Prostate gland (tissue), 2 donors: ENCODE measurements around the gene ASGR1. TPM values are rescaled to one million over a fixed set of nuclear protein-coding genes. Genes with fewer than 3 reads are reported as not detected.

ENCODE experiments used
- DNase-seq: peaks from one replicate; pipeline ENCODE4 v3.0.0-alpha.2; 2019; ENCODE audit warnings: low spot score
- H3K27ac ChIP-seq, 2 donors: fragments of 200-600 bp; sonication (generic); 2 replicates each; pipeline ENCODE4 v1.5.1; 2017 to 2019
- H3K27me3 ChIP-seq: fragments of 200-600 bp; sonication (generic); replicated peaks from 2 replicates; pipeline ENCODE4 v1.5.1; 2019; ENCODE audit not compliant: insufficient read depth
- H3K36me3 ChIP-seq, 2 donors: fragments of 200-600 bp; sonication (generic); 1 replicate in 1 of 2; 2 replicates in 1 of 2; pipeline versions ENCODE4 v1.5.1 to v1.8.1; 2017 to 2019
- H3K4me1 ChIP-seq: fragments of 200-600 bp; sonication (generic); replicated peaks from 2 replicates; pipeline ENCODE4 v1.5.1; 2019
- H3K4me3 ChIP-seq, 2 donors: fragments of 200-600 bp; sonication (generic); 2 replicates each; pipeline ENCODE4 v1.5.1; 2017 to 2019
- H3K9me3 ChIP-seq: fragments of 200-600 bp; sonication (generic); 2 replicates; pipeline ENCODE4 v1.5.1; 2017
- POLR2A ChIP-seq: fragments of 450-650 bp; IDR thresholded peaks from one replicate; pipeline ENCODE4 v1.6.1; 2016; ENCODE audit warnings: antibody characterized with exemption, mild to moderate bottlenecking
- POLR2AphosphoS5 ChIP-seq: sonication (generic); formaldehyde crosslinking; IDR thresholded peaks from one replicate; pipeline ENCODE4 v1.6.1; 2017; ENCODE audit warnings: antibody characterized with exemption
- WGBS: methylation state at CpG from one replicate; pipeline ENCODE4 v1.1.5; 2018; 5-methylcytosine and 5-hydroxymethylcytosine counted together
- intact Hi-C: fragments of 100-400 bp; cut with DNase I; formaldehyde crosslinking; loops from one replicate; pipeline ENCODE4 v1.14.2; 2022
- total RNA-seq, 2 donors: library from RNA; depleted of rRNA; stranded (reverse); fragments of >200 nt; gene quantifications; one replicate each; pipeline ENCODE4 v1.1.0, GENCODE V29; 2016
- TF ChIP-seq, protein P1 (sequence below), 4 experiments: fragments of 200-600 bp in 2 of 4; fragments of 450-650 bp in 2 of 4; sonication (generic) in 2 of 4; IDR thresholded peaks; 1 replicate in 3 of 4; 2 replicates in 1 of 4; pipeline ENCODE4 v1.5.1; 2016 to 2019; ENCODE audit warnings: antibody characterized with exemption in 4 of 4, mild to moderate bottlenecking in 2 of 4, moderate library complexity in 2 of 4

Gene ASGR1
- total RNA-seq, 2 donors from 2014 or later, result 0.50 to 9.4 TPM

DNA sequence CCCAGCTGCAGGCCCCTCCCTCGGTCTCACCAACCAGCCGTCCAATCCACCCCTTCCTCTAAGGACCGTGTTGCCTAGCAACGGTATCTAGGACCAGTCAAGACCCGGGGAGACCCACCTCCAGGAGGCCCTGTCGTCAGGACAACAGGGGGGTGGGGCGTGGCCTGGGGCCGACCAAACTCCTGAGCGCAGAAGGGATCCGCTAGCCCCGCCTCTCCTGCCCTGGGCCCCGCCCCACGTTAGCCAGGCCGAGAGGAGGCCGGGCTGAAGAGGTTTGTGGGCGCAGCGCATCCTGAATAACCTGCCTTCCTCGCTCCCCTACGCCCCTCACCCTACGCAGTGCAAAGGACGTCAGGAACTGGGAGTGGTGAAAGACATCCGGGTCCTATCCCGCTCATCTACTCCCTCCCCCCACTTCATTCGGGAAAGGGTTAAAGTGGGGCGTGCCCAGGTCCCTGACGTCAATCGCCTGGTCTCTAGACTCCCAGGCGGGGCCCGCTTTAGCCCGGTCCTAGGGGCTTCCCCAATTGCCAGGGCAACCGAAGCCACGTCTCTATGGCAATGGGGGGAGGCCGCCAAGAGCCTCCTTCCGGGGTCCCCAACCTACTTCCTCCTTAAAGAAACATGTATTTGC, 25.8 kb upstream of the ASGR1 start:
- no peaks in the 10 kb centered on the region for H3K27me3 ChIP-seq
- intact Hi-C loops, result no loop called here
- no peaks in the 10 kb centered on the region for H3K4me1 ChIP-seq
- no peaks in the 10 kb centered on the region for H3K36me3 ChIP-seq
- TF ChIP-seq POLR2A (peak; percentile 13), POLR2AphosphoS5 (peak; percentile 59)
- TF ChIP-seq, protein P1, sequence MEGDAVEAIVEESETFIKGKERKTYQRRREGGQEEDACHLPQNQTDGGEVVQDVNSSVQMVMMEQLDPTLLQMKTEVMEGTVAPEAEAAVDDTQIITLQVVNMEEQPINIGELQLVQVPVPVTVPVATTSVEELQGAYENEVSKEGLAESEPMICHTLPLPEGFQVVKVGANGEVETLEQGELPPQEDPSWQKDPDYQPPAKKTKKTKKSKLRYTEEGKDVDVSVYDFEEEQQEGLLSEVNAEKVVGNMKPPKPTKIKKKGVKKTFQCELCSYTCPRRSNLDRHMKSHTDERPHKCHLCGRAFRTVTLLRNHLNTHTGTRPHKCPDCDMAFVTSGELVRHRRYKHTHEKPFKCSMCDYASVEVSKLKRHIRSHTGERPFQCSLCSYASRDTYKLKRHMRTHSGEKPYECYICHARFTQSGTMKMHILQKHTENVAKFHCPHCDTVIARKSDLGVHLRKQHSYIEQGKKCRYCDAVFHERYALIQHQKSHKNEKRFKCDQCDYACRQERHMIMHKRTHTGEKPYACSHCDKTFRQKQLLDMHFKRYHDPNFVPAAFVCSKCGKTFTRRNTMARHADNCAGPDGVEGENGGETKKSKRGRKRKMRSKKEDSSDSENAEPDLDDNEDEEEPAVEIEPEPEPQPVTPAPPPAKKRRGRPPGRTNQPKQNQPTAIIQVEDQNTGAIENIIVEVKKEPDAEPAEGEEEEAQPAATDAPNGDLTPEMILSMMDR (IDR thresholded peaks at IDR 0.05), result no peak
- no peak for DNase-seq
- no peaks in the 10 kb centered on the region for H3K9me3 ChIP-seq
- H3K27ac ChIP-seq, result peak overlapping the region; percentile 20 to 60
- 2% methylated on average over 31 of the region's 34 CpGs for WGBS
- H3K4me3 ChIP-seq, result peak overlapping the region; percentile 29 to 31

DNA sequence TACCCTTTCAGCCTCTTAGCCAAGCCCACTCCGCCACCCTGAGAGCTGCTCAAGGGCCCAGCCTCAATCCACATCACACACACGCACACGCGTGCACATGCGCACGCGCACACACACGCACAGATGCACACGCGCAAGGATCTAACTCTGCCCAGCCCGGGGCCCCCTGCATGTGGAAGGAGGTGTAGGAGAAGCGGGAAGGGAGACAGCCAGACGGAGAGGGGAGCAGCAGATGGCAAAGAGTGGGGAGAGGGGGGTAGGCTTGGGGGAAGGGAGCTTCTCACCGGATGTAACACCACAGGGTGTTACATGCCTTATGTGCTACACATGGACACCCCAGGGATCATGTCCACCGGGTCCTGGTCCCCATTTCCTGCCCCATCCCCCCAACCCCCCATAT, 25.2 kb upstream of the ASGR1 start:
- Histone ChIP-seq H3K36me3 (no peaks in the 10 kb centered on the region), H3K27ac (no peak overlapping the region), H3K4me1 (no peaks in the 10 kb centered on the region), H3K4me3 (peak overlapping the region; percentile 29 to 31), H3K27me3 (no peaks in the 10 kb centered on the region), H3K9me3 (no peaks in the 10 kb centered on the region)
- TF ChIP-seq POLR2AphosphoS5, result no peak
- no peak for DNase-seq
- intact Hi-C loops, result no loop called here
- WGBS, result 79% methylated on average over 15 of the region's 15 CpGs

DNA sequence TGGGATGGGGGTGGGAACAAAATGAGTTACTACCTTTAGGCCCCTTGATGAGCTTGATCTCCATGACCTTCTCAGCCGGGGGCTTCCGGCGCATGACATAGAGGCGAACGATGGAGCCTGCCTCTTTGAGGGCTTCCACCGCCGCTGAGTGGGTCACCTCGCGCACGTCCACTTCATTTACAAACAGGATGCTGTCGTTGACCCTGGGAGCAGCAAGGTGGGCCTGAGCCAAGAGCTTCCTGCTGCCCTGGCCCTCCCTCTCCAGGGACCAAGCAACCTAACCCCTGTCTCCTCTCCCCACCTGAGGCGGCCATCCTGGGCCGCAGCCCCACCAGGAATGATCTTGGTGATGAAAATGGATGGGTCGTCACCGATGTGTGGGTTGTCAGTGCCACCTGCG, 24.2 kb upstream of the ASGR1 start:
- Histone ChIP-seq H3K4me3 (no peak overlapping the region), H3K27me3 (no peaks in the 10 kb centered on the region), H3K27ac (no peak overlapping the region), H3K4me1 (no peaks in the 10 kb centered on the region), H3K36me3 (no peaks in the 10 kb centered on the region), H3K9me3 (no peaks in the 10 kb centered on the region)
- no peak for TF ChIP-seq POLR2AphosphoS5
- TF ChIP-seq, protein P1 (IDR thresholded peaks at IDR 0.05), result no peak
- no peak for TF ChIP-seq POLR2A
- DNase-seq, result no peak
- 94% methylated on average over 16 of the region's 16 CpGs for WGBS
- intact Hi-C loops, result no loop called here

DNA sequence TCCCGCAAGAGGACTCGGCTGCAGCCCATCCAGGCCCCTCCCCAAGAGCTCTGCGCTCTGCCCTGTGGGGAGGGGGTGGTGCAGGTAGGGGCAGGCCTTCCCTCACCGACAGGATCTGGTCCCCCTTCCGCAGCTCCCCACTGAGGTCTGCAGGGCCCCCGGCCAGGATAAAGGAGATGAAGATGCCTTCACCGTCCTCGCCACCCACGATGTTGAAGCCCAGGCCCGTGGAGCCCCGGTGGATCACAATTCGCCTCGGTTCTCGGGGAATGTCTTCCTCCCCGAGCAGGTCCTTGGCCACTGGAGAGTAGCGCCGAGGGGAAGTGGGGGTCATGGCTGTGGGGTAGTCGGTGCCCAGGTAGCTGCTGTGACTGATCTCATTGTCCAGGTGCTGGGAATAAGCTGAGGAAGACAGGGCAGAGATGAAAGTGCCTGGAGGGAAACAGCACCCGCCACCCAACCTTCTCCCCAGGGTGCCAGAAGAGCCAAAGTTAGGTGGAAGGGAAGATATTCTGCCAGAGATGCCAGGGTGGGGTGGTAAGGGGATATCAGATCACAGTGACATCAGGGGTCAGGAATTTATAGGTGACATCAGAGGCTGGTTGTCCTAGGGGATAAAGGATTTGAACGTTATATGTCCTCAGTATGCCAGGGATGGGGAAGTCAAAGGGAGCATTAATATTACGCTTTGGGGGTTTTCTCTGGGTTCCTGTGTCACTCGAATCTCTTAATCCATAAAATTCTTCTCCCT, 17.7 kb upstream of the ASGR1 start:
- H3K27me3 ChIP-seq, result no peaks in the 10 kb centered on the region
- DNase-seq, result no peak
- intact Hi-C loops, result no loop called here
- H3K27ac ChIP-seq, result no peak overlapping the region
- no peaks in the 10 kb centered on the region for H3K9me3 ChIP-seq
- TF ChIP-seq POLR2AphosphoS5 (no peak), POLR2A (no peak)
- TF ChIP-seq, protein P1 (IDR thresholded peaks at IDR 0.05), result no peak
- WGBS, result 85% methylated on average over 22 of the region's 22 CpGs
- peaks cover 0 to 10% of the 10 kb centered on the region in 2 donors for H3K36me3 ChIP-seq
- H3K4me1 ChIP-seq, result no peaks in the 10 kb centered on the region
- no peak overlapping the region for H3K4me3 ChIP-seq

DNA sequence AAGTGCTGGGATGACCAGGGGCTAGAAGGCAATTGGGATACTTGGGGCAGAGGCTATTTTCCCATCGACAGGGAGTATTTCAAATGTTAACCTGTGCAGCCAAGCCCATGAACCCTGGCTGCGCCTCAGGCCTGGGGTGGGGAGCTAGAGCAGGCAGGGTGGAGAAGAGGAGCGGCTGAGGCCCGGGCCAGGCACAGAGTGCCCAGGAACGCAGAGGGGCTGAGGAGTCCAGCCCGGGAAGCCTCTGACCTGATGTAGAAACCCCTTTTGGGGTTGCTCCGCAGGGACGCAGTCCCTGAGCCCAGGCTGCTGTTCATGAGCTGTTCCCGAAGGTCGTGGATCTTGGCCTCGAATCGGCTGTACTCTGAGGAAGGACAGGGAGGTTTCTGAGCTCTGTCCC, 16.8 kb upstream of the ASGR1 start:
- WGBS, result 95% methylated on average over 12 of the region's 12 CpGs
- DNase-seq, result no peak
- intact Hi-C loops, result no loop called here
- TF ChIP-seq POLR2A (no peak), POLR2AphosphoS5 (no peak)
- TF ChIP-seq, protein P1 (IDR thresholded peaks at IDR 0.05), result no peak
- H3K27ac ChIP-seq, result no peak overlapping the region
- no peaks in the 10 kb centered on the region for H3K4me1 ChIP-seq
- peaks cover 0 to 10% of the 10 kb centered on the region in 2 donors for H3K36me3 ChIP-seq
- H3K27me3 ChIP-seq, result no peaks in the 10 kb centered on the region
- H3K4me3 ChIP-seq, result no peak overlapping the region
- H3K9me3 ChIP-seq, result no peaks in the 10 kb centered on the region
